Measurements from ENCODE around the gene ADGRD1. TPM values are rescaled to one million over a fixed set of nuclear protein-coding genes. Genes with fewer than 3 reads are reported as not detected.

Gene ADGRD1
- total and polyA plus RNA-seq, 2 of the 8 experiments (the other 6 are each of a cell fraction or from before 2014, with no cell fraction given), result 0.36 to 0.48 TPM

DNA sequence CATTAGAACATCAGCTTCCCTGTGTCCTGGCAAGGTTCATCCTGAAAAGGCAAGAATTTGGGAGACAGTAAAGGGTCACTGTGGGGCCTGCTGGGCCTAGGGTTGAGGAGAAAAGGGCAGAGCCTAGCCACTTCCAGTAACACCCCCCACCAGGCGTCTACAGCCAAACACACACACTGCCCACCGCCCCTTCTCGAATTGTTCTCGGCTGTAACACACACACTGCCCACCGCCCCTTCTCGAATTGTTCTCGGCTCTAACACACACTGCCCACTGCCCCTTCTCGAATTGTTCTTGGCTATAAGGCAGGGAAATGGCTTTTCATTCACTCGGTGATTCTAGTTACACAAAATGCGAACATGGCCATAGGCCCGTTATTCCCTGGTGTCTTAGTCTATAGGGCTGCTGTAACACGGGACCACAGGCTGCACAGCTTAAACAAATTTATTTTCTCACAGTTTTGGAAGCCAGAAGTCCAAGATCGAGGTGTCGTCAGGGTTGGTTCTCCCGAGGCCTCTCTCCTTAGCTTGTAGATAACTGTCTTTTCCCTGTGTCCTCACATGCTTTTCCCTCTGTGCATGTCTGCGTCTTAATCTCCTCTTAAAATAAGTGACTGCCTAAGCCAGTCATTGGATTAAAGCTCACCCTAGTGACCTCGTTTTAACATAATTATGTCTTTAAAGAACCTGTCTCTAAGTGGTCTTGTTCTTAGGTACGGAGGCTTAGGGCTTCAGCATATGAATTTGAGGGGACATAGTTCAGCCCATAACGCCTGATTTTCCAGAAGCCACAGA lies 171.0 kb downstream of the ADGRD1 start:
- H4K20me1 ChIP-seq (replicated peaks in 1 of 2; ENCODE audit: control insufficient read depth in 1 of 2, insufficient read depth in 2 of 2, low read length in 2 of 2), result no peaks in the 10 kb centered on the region
- no peak overlapping the region for H2BK5ac ChIP-seq (ENCODE audit: low read depth, low read length)
- H2AFZ ChIP-seq (ENCODE audit: low read length), result no peak overlapping the region
- H3K36me3 ChIP-seq (ENCODE audit: control insufficient read depth in 2 of 4, insufficient read depth in 4 of 4, low read length in 3 of 4), result no peaks in the 10 kb centered on the region
- no peak overlapping the region for H3K56ac ChIP-seq (replicated peaks; ENCODE audit: insufficient read length, low read depth, low read length)
- no peak overlapping the region for H3K4ac ChIP-seq (replicated peaks; ENCODE audit: insufficient read length, low read depth, low read length)
- H3K79me1 ChIP-seq (ENCODE audit: low read depth, low read length), result no peaks in the 10 kb centered on the region
- H3K9ac ChIP-seq (replicated peaks in 1 of 4; ENCODE audit: extremely low read depth in 1 of 4, low read depth in 3 of 4, low read length in 3 of 4), result no peak overlapping the region
- no peak overlapping the region for H3K4me3 ChIP-seq (ENCODE audit: extremely low read depth in 1 of 4, insufficient read depth in 2 of 4, low read depth in 3 of 4, low read length in 4 of 4)
- no peaks in the 10 kb centered on the region for H3K27me3 ChIP-seq (replicated peaks in 1 of 4; ENCODE audit: control insufficient read depth in 3 of 4, extremely low read depth in 1 of 4, insufficient read depth in 3 of 4, low read length in 3 of 4)
- H3K18ac ChIP-seq (ENCODE audit: extremely low read depth, low read length), result no peak overlapping the region
- no peak overlapping the region for H2BK120ac ChIP-seq (replicated peaks; ENCODE audit: low read depth, low read length)
- no peak overlapping the region for H4K8ac ChIP-seq (ENCODE audit: extremely low read depth, insufficient read depth, low read length)
- no peak overlapping the region for H4K5ac ChIP-seq (ENCODE audit: insufficient read length, low read depth, low read length)
- H3K23me2 ChIP-seq (ENCODE audit: low read depth, low read length), result no peaks in the 10 kb centered on the region
- no peaks in the 10 kb centered on the region; a peak in 1 of 4 replicates for H3K9me3 ChIP-seq (ENCODE audit: insufficient read depth in 2 of 2, low read depth in 1 of 2, low read length in 1 of 2)
- no peak overlapping the region for H2BK20ac ChIP-seq (ENCODE audit: low read length)
- POLR2A ChIA-PET (ENCODE audit: partially characterized antibody), result no interaction called here
- no peak overlapping the region for H2BK15ac ChIP-seq (ENCODE audit: low read length)
- H3K27ac ChIP-seq (ENCODE audit: low read depth, low read length), result no peak overlapping the region
- H2AK5ac ChIP-seq (ENCODE audit: low read depth, low read length), result no peak overlapping the region
- H3K14ac ChIP-seq (ENCODE audit: insufficient read length), result no peak overlapping the region
- WGBS, 2 experiments (ENCODE audit: extremely low coverage in 1 of 2, insufficient coverage in 1 of 2, insufficient read length in 1 of 2, insufficient replicate concordance in 2 of 2, low coverage in 1 of 2, low lambda C conversion rate in 2 of 2, missing lambda C conversion rate in 1 of 2), result 87% methylated on average over 18 of the region's 19 CpGs; no CpG with 5 or more reads in 1 of the 2 experiments
- no peak overlapping the region for H3K23ac ChIP-seq (ENCODE audit: insufficient read length)
- no peaks in the 10 kb centered on the region for H3K4me1 ChIP-seq (replicated peaks in 1 of 4; ENCODE audit: control insufficient read depth in 3 of 4, insufficient read depth in 4 of 4, low read length in 3 of 4)
- H3K79me2 ChIP-seq (ENCODE audit: control insufficient read depth in 1 of 2, insufficient read depth in 2 of 2, low read length in 2 of 2), result no peaks in the 10 kb centered on the region
- CTCF ChIA-PET (ENCODE audit: partially characterized antibody), result interaction anchor here (0.8 to 15.0 kb wide), 5 partner anchors 8 to 328 kb away, joined by 3 to 196 read pairs (median 5); no protein-coding TSS in a partner anchor
- no peak overlapping the region for H4K91ac ChIP-seq (replicated peaks; ENCODE audit: insufficient read length, low read length)
- no peak overlapping the region for H2BK12ac ChIP-seq (ENCODE audit: low read depth, low read length)
- DNase-seq (ENCODE audit: low read depth in 1 of 2, low spot score in 2 of 2) (no peak), FAIRE-seq (no peak)
- no peak overlapping the region for H3K4me2 ChIP-seq (ENCODE audit: insufficient read depth in 1 of 2, low read depth in 2 of 2, low read length in 2 of 2)
- TF ChIP-seq MAFK (IDR thresholded peaks at IDR 0.05; ENCODE audit: low read depth, low read length), result no peak
- TF ChIP-seq HDAC6 (IDR thresholded peaks at IDR 0.05; ENCODE audit: low read depth, low read length), result no peak
- TF ChIP-seq EGR1 (IDR thresholded peaks at IDR 0.05; ENCODE audit: borderline replicate concordance, low read depth, low read length), result no peak
- no peak for TF ChIP-seq KDM1A (IDR thresholded peaks at IDR 0.05; ENCODE audit: borderline replicate concordance, low read length)
- no peak for TF ChIP-seq TBP (IDR thresholded peaks at IDR 0.05; ENCODE audit: low read depth, low read length)
- TF ChIP-seq BRCA1 (IDR thresholded peaks at IDR 0.05; ENCODE audit: low read depth, low read length), result no peak
- no peak for TF ChIP-seq RBBP5 (IDR thresholded peaks at IDR 0.05; ENCODE audit: borderline replicate concordance, low read depth, low read length)
- TF ChIP-seq CBX5 (IDR thresholded peaks at IDR 0.05; ENCODE audit: low read depth, low read length), result no peak
- no peak for TF ChIP-seq EP300 (IDR thresholded peaks at IDR 0.05; ENCODE audit: borderline replicate concordance in 1 of 2, low read depth in 2 of 2, low read length in 2 of 2)
- no peak for TF ChIP-seq SIN3A (conservative IDR thresholded peaks at IDR 0.05 in 1 of 2, IDR thresholded peaks at IDR 0.05 in 1 of 2; ENCODE audit: low read depth in 1 of 2, low read length in 2 of 2)
- no peak for TF ChIP-seq POLR2A (IDR thresholded peaks at IDR 0.05; ENCODE audit: control extremely low read depth in 1 of 2, low read depth in 2 of 2, low read length in 2 of 2)
- no peak for TF ChIP-seq HDAC2 (IDR thresholded peaks at IDR 0.05; ENCODE audit: borderline replicate concordance in 1 of 2, low read depth in 2 of 2, low read length in 2 of 2)
- no peak for TF ChIP-seq SRF (IDR thresholded peaks at IDR 0.05; ENCODE audit: low read depth, low read length)

Data from H1 (cell line).